ENCODE measurements around the gene SYNPO2. TPM values are rescaled to one million over a fixed set of nuclear protein-coding genes. Genes with fewer than 3 reads are reported as not detected.

The SYNPO2 gene
- total RNA-seq, 3 donors from 2014 or later: 18.9 to 804 (median 91.1) TPM

- DNase-seq: no peak
- no peak for TF ChIP-seq CTCF (IDR thresholded peaks at IDR 0.05)
- Histone ChIP-seq H3K9me3 (no peaks in the 10 kb centered on the region), H3K4me1 (ENCODE audit: low read depth) (peaks cover 7% of the 10 kb centered on the region), H3K4me3 (no peak overlapping the region), H3K36me3 (ENCODE audit: low read depth) (no peaks in the 10 kb centered on the region)
- intact Hi-C loops (cut with DNase I, micrococcal nuclease): no loop called here
- ATAC-seq: no peak
Observed at GRCh38 chr4:119028296-119028695, 139.6 kb downstream of the SYNPO2 start.

GRCh38 chr4:119029847-119030535 is 141.3 kb downstream of the SYNPO2 start:
- DNase-seq (no peak), ATAC-seq (no peak)
- Histone ChIP-seq H3K9me3 (no peaks in the 10 kb centered on the region), H3K36me3 (ENCODE audit: low read depth) (no peaks in the 10 kb centered on the region), H3K4me3 (no peak overlapping the region), H3K4me1 (ENCODE audit: low read depth) (peaks cover 7% of the 10 kb centered on the region)
- TF ChIP-seq CTCF (IDR thresholded peaks at IDR 0.05): no peak
- intact Hi-C loops (cut with DNase I, micrococcal nuclease): no loop called here

GRCh38 chr4:119030536-119030890 is 141.9 kb downstream of the SYNPO2 start:
- Histone ChIP-seq H3K9me3 (no peaks in the 10 kb centered on the region), H3K4me1 (ENCODE audit: low read depth) (peaks cover 2% of the 10 kb centered on the region), H3K36me3 (ENCODE audit: low read depth) (no peaks in the 10 kb centered on the region), H3K4me3 (no peak overlapping the region)
- no peak for ATAC-seq
- intact Hi-C loops (cut with DNase I, micrococcal nuclease): no loop called here
- DNase-seq: no peak
- TF ChIP-seq CTCF (IDR thresholded peaks at IDR 0.05): no peak

- intact Hi-C loops (cut with DNase I, micrococcal nuclease): no loop called here
- Histone ChIP-seq H3K4me3 (no peak overlapping the region), H3K4me1 (ENCODE audit: low read depth) (no peaks in the 10 kb centered on the region), H3K9me3 (no peaks in the 10 kb centered on the region), H3K36me3 (ENCODE audit: low read depth) (no peaks in the 10 kb centered on the region)
- TF ChIP-seq CTCF (IDR thresholded peaks at IDR 0.05): no peak
- DNase-seq (no peak), ATAC-seq (no peak)
Observed at GRCh38 chr4:119031218-119031617, 142.6 kb downstream of the SYNPO2 start.

- no peak overlapping the region for H3K4me3 ChIP-seq
- ATAC-seq (no peak), DNase-seq (no peak)
- no peaks in the 10 kb centered on the region for H3K4me1 ChIP-seq (ENCODE audit: low read depth)
- no peaks in the 10 kb centered on the region for H3K9me3 ChIP-seq
- no peak for TF ChIP-seq CTCF (IDR thresholded peaks at IDR 0.05)
- intact Hi-C loops (cut with DNase I, micrococcal nuclease): no loop called here
- no peaks in the 10 kb centered on the region for H3K36me3 ChIP-seq (ENCODE audit: low read depth)
Observed at GRCh38 chr4:119032921-119033685, 144.4 kb downstream of the SYNPO2 start.

Data from mucosa of descending colon (tissue), 3 donors.